RKO (cell line): ENCODE measurements around the gene PSMC6.
A peak's percentile ranks its signal among the peaks of the same experiment; 100 is the strongest.

Experiments used
- DNase-seq: peaks from one replicate; pipeline ENCODE4 v3.0.0-alpha.2; 2016; ENCODE audit warnings: low spot score

PSMC6 gene

DNA sequence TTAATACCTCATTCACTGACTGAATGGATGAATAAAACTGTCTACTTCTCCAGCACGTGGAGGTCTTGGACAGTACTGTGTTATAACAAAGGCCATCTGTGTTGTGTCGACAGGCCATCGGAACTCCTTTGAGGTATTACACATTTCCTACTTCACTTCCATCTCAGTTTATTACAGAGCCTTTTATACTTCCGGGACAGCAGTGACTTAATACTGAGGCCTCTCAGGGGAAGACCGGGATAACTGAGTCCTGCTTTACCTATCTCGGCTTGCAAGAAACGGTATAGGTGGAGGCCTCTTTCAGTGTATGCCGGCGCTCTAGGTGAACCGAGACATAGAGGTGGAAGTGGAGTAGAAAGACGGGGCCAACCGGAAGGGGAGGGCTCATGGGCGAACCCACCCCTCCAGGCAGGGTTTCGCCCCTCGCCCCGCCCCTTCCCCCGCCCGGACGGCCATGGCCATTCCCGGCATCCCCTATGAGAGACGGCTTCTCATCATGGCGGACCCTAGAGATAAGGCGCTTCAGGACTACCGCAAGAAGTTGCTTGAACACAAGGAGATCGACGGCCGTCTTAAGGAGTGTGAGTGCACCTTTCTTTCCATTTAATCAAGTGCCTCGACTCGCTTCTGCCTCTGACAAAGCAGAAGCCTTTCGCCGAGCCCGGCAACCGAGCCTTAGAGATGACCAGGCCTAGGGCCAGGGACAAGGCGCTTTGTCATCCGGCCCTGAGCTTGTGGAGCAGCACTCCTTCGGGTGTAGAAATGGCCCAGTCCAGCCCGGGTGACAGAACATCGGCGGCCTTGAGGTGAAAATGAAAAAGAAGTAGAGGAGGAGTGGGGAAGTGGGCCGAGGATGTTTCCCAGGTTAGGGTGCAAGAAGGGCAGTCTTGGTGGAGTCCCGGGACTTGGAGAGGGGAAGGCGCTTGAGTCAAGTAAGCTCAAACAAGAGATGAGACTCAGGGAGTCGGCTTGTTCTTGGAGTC, at the start of gene PSMC6:
TSS of gene PSMC6 (plus strand) at position 477 of the 983 bp plus-strand sequence. CDS start at position 497, 20 bp downstream.
- peak; percentile 92 for DNase-seq

DNA sequence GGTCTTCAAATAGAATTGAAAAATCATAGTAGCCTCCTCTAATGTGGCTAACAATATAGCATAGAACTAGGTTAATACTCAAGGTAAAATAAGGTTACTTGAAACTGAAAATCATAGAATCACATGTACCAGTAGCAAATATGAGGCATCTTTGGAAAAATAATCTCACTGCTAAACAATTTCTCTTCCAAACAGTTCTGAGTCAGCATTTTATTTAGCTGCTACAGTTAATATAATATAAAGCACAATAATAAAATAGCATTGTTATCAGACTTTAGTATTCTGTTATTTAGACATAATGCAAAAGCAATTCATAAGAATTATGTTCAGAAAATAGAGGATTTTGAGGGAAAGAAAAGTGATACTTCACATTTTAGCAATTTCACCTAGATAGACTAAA, 46.7 kb upstream of the PSMC6 start:
- DNase-seq: no peak

DNA sequence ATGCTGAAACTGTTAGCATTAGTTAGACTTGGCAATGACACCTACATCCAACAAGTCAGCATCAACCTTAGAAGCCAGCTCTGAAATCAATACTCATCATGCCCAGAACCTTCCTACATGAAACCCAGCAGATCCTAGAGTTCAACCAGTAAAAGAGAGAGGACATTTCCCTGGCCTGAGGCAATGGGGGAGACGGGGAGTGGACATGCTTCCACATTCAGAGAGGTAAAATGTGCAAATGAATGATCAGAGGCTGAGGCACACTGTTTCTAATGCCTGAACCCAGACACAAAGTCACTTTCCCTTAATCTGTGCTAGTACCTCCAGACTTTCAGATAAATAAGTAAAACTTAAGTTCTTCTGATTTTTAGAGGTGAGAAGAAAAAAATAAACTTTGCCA, 46.2 kb upstream of the PSMC6 start:
- DNase-seq: no peak

DNA sequence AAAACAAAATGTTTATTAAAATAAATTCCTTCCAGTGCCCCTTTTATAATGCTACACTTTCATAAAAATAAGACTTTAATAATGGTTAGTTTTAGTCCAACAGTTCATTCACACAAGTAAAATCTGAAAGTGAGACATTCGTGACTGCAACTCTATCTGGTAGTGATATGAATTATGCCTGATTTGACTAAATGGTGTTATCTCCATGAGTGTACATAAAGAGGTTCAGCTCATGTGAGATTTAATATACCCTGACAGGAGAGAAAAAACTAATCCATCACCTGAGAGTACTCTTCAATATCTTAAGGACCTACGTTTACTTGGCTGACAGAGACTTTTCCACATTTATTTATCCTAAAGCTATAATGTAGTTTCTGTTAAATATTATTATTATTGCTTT, 45.7 kb upstream of the PSMC6 start:
- DNase-seq: no peak

DNA sequence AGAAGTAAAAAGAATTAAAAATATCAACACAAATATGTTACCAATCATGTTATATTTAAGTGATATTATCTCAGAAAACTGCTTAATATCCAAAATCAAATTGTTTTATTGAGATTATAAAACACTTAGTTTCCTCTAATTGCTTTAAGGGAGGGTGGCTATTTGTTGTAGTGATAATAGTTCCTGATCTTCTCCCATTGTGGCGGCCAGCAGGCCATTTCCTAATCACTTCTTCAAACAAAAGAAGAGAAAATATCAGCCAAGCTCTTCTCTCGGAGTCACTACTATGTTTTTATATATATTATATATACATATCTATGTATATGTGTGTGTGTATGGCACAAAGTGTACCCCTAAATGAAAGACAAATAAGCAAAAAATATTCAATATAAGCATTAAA, 43.1 kb upstream of the PSMC6 start:
- no peak for DNase-seq

DNA sequence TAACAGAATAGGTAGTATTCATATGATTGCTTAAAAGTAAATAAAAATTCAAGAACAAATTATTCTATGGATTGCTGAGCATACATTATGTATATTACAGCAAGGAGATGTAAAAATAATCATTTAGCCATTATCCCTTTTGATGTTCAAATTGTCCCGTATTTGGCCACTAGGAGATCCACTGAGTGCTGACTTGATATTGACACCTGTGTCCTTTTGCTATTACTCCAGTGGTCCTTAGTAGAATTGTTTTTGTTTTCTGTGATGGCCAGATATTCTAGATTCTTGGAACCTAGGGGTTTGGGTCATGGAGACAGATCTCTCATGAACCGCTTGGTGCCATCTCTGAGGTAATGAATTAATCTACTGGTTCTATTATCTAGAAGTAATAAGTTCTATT, 28.4 kb upstream of the PSMC6 start:
- peak; percentile 48 for DNase-seq

DNA sequence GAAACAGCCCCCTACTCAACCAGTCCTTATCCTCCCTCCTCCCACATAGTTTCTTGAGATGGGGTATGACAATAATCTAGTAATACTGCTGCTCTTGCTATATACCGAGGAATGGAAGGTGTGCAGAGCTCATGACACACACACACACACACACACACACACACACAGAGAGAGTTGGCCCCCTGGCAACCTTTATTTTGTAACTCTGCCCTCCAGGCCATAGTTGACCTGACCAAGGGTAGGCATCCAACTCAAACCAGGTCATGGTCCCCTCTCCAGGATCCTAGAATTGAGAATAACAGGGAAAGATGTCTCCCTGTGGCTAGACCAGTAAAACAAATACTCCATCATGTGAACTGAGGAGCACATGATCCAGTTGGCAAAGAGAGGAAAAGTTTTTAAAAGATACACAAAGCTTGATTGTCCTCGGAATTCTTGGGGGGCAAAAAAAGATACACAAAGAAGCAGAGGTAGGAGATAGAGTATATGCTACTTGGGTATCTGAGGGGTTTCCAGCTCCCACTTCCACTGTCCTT, 22.9 kb upstream of the PSMC6 start:
- DNase-seq: no peak

DNA sequence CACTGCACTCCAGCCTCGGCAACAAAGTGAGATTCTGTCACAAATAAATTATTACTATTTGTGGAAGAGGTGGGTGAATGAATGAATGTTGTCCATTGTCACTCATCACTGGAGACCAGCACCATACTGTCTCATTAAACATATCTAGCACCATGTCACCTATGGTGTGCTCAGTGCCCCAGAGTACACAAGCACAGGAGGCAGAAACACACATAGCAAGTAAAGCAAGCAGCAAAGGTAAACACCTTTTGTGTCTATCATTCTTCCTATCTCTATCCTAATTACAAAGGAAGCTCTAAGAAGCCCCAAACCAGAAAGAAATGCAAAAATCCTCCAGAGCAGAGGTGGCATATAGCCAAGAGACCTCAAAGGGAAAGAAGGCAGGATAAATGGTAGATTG, 20.8 kb upstream of the PSMC6 start:
- DNase-seq: no peak

DNA sequence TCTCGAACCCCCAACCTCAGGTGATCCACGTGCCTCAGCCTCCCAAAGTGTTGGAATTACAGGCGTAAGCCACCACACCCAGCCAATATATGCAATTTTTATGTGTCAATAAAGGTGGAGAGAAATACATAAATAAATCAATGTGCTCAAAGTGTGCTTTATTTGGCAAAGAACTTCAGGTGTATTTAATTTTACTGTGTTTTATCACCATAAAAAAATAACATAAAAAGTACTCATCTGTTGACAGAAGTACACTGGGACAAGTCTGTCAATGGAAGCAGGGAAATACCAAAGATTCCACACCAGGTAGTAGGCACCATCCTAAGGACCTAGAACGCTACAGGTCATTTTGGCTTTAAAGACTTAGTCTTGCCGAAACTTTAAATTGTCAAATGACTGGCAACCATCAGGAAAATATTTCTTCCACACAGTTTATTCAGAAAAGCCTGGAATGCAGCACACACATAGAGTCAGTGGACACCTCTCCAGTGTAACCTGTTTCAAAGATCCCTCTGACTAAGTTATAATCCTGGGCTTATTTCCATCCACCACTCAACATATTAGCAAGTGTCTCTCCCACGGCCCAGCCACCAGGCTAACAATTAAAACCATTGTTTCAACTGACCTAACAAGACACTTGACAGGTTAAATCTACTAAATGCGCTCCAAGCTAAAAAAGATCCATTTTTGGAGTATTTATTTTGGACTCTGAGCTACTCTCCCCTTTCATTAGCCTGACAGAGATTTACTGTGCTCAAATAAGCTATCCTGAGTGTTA, 15.8 kb upstream of the PSMC6 start:
- no peak for DNase-seq

DNA sequence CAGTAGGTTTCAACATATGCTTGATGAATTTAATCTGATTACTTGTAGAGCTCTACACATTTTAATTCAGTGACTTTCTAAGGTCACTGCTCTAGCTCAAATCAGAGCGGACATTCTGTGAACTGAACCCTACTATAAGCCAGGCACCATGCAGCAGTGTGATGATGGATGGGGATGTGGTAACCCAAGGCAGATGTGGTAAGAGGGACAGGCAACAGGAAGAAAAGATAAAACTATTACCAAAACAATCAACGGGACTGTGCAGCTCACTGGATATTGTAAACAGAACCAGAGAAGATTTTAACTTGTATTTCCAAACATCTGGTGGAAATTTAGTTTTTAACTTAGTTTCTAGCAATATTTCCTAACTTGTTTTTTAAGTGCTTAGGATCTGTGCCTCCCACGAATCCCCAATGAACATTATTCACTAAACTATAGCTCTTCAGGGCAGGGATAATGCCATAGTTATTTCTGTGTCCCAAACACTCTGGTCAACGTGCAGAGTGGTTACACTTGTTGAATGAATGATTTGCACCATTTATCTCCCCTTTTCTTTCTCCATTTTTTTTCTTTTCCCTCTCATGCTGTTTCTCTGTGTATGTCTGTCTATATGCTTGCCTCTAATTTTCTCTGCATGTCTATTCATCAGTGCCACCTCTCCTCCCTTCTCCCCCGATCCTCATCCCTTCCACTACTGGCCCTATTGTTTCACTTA, 14.6 kb upstream of the PSMC6 start:
- no peak for DNase-seq

DNA sequence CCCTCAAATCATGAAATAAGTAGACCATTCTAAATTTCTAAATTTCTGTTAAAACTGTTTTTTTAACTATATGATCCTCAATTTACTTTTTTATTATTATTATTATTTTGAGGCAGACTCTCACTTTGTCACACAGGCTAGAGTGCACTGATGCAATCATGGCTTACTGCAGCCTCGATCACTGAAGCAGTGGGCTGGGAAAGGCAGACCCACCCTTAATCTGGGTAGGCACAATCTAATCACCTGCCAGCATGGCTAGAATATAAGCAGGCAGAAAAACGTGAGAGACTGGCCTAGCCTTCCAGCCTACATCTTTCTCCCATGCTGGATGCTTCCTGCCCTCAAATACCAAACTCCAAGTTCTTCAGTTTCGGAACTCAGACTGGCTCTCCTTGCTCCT, 14.0 kb upstream of the PSMC6 start:
- DNase-seq: no peak

DNA sequence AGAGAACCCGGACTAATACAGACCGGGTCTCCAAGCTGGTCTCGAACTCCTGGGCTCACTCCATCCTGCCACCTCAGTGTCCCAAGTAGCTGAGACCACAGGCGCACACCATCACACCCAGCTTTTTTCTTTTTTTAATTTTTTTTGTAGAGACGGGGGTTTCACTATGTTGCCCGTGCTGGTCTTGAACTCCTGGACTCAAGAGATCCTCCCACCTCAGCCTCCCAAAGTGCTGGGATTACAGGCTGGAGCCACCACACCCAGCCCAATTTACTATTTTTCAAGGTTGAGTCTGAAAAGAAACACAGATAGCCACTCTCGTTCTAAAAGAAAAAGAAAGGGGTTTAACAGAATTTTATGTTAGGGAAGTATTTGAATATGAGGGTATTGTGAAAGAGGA, 13.5 kb upstream of the PSMC6 start:
- no peak for DNase-seq

DNA sequence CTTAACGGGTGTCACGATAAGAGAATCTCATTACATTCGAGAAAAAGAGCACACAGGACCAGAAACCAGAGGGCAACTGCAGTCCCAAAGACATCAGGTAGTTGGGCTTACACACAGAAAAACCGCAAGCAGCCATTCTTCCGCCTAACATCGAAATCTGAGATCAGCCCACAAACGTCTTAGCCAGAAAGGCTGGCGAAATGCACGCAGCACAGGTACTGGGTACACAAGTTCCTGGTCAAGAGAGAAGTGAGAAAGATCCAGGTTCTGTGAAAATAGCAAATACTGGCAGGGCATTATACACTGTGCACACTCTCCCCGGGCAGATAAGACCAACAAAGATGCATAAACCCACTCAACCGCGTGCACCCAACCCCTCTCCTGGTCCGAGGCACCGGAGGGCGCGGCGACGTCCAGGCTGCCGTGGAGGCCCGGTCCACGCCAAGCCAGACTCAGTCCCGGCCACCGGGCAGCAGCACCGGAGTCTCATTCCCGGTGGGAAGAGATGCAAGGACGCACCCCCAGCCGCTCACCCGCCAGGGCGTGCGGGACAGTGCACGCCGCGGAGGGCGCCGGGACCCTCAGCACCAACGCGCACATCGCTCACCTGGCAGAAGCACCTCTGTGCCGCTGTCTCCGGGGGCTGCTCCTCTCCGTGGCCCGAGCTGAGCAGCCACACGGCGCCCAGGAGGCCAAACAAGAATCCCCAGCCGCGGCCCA, 12.1 kb upstream of the PSMC6 start:
- DNase-seq: peak; percentile 62

DNA sequence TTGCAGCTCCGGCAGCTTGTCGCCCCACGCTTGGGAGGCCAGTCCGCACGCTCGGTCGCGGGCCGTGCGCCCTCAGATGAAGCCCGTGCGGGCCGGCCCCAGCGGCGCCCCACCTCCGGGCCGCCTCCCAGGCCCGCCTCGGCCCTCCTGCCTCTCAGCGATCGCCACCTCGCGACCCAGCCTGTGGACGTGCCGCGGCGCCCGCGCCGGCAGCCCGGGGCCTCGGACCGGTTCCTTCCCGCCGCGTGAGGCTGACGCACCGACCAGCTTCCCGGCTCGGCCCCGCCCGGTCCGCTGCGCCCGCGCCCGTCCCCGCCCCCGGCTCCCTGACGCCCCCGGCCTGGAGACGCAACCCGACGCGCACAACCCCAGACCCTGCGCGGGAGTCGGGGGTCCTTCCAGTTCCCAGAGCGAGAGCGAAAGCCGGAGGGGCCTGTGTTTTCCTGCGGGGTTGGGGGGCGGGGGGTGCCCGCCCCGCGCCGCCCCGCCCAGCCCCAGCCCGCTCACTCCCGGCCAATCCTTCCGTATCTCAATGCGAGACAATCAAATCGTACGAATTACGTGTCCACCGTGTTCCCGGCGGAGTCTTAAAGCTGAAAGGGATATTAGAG, 11.4 kb upstream of the PSMC6 start, which contains the start of gene ERO1A:
TSS of gene ERO1A (minus strand) at position 78 of the 611 bp plus-strand sequence. CDS start at position 1, 77 bp downstream.
- peak; percentile 82 for DNase-seq

DNA sequence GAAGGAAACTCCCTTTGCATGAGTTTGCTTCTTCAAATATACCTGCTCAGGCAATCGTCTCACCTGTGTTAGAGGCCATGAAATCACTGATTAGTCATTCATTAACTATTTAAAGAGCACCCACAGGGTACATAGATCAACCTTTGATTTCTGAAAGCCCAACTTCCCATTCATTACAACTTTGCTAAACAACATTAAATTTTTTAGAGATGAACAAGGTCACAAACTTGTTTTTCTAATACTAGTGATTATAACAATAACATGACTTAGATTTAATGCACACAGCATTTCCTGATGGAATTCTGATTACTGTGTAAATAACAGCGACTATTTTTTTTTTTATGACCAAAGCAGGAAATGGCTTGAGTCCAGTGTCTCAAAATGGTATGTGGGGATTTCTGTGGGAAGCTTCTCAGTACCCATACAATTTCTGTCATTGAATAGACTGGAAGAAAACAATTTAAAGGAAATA, 6.3 kb upstream of the PSMC6 start:
- no peak for DNase-seq

DNA sequence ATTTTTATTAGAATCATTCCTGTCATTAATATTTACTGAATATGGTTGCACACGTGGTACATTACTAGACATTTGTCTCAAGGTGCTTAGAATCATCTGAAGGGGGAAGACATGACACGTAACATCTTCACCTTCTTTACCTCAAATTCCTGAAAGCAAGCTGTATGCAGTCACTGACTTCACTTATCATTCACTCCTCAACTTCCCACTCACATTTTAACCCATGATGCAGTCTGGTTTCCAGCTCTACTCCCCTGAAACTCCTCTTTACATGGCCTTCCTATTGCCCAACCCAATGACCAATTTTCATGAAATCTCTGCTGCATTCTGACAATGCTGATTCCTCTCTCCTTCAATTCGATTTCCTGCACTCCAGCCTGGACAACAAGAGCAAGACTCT, 5.8 kb upstream of the PSMC6 start:
- DNase-seq: no peak

DNA sequence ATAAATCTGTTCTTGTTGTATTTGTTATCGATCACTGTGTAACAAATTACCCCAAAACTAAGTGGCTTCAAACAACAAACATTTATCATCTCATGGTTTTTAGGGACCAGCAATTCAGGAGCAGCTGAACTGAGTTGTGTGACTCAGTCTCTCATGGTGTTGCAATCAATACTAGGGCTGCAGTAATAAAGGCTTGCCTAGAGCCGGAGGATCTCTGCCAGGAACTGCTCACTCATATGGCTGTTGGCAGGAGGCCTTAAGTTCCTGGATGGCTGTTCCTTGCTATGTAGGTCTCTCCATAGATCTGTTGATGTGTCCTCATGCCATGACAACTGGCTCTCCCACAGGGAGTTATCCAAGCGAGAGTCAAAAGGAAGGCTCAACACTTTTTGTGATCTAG, 3.8 kb upstream of the PSMC6 start:
- peak; percentile 79 for DNase-seq

DNA sequence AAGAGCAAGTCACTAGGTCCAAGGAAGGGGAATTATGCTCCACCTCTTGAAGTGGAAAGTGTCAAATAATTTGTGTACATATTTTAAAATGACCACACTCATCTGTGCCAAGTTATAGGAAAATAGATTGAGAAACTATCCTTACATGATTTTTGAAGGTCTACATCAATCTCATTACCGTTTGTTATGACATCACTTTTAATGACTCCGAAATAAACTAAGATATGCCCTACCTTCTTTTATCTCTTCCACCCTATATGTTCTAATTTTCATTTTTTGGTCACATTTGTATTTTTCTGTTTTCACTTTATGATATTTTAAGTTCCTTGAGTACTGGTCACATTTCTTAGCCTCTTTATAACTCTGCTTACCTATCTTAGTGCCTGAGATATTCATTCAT, 3.3 kb upstream of the PSMC6 start:
- DNase-seq: no peak

DNA sequence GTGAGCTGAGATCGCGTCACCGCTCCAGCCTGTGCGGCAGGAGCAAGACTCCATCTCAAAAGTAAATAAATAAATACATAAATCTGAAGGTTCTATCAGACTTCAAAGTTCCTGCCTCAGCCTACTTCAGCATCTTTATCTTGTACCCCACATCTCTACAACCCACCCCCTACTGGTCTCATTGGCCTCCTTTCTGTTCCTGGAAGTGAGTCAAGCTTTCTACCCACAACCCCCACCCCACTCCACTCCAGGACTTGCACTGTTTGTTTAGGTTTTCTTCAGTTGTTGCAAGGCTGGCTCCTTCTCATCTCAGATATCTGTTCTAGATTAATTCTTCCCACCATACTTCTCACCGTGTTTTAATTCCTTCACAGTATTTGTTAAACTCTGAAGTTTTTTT, 714 bp upstream of the PSMC6 start:
- peak; percentile 54 for DNase-seq

DNA sequence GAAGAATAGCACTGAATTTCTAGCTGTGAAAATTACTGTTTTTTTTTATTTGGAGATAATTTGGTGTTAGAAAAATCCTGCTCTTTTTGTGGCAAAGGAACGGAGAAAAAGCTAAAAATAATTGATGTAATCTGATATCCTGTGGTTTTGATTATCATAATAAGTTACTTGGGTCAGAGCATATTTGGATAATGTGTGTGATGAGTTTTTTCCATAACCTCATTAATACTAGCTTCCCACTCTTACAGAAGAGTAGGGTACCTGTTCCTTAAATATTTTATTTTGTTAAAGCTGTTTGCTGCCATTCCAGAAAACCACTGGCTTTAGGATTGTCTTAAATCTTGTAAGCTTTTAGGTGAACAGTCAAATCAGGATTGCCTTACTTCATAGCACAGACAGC, 4.7 kb downstream of the PSMC6 start:
- no peak for DNase-seq

DNA sequence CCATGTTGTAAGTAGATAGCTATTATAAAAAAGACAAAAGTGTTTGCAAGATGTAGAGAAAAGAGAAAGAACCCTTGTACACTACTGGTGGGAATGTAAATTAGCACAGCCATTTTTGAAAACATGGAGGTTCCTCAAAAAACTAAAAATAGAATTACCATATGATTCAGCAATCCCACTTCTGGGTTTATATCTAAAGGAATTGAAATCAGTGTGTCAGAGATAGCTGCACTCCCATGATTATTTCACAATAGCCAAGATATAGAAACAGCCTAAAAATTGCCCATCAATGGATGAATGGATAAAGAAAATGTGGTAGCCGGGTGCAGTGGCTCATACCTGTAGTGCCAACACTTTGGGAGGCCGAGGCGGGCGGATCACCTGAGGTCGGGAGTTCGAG, 9.2 kb downstream of the PSMC6 start:
- DNase-seq: no peak
